GM12801 (cell line): ENCODE data around the gene DHCR7.

Source experiments
- TF ChIP-seq, protein P1 (sequence below): IDR thresholded peaks from one replicate; pipeline ENCODE4 v1.5.1; 2011; ENCODE audit warnings: control low read depth; ENCODE audit not compliant: insufficient read length; ENCODE audit errors: extremely low read depth

DHCR7 gene

DNA sequence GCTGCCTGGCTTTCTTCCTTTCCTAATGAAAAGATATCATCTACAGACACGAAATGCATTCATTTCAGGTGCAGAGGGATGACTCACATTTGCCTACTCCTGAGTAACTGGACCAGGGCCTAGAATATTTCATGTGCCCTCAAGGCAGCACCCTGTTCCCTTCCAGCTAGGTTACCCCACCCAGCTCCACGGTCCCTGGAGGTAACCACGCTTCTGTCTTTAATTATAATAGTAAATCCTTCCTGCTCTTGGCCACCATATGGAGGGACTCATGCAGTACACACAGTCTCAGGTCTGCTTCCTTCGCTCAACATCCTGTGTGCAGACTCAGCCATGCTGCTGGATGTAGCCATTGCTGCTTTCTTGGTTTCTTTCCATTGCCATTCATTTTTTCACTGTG is 22.3 kb downstream of the DHCR7 start:
- TF ChIP-seq, protein P1, sequence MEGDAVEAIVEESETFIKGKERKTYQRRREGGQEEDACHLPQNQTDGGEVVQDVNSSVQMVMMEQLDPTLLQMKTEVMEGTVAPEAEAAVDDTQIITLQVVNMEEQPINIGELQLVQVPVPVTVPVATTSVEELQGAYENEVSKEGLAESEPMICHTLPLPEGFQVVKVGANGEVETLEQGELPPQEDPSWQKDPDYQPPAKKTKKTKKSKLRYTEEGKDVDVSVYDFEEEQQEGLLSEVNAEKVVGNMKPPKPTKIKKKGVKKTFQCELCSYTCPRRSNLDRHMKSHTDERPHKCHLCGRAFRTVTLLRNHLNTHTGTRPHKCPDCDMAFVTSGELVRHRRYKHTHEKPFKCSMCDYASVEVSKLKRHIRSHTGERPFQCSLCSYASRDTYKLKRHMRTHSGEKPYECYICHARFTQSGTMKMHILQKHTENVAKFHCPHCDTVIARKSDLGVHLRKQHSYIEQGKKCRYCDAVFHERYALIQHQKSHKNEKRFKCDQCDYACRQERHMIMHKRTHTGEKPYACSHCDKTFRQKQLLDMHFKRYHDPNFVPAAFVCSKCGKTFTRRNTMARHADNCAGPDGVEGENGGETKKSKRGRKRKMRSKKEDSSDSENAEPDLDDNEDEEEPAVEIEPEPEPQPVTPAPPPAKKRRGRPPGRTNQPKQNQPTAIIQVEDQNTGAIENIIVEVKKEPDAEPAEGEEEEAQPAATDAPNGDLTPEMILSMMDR: no peak

- TF ChIP-seq, protein P1: no peak
Measured at GRCh38 chr11:71425409-71425808, 22.8 kb downstream of the DHCR7 start.

DNA sequence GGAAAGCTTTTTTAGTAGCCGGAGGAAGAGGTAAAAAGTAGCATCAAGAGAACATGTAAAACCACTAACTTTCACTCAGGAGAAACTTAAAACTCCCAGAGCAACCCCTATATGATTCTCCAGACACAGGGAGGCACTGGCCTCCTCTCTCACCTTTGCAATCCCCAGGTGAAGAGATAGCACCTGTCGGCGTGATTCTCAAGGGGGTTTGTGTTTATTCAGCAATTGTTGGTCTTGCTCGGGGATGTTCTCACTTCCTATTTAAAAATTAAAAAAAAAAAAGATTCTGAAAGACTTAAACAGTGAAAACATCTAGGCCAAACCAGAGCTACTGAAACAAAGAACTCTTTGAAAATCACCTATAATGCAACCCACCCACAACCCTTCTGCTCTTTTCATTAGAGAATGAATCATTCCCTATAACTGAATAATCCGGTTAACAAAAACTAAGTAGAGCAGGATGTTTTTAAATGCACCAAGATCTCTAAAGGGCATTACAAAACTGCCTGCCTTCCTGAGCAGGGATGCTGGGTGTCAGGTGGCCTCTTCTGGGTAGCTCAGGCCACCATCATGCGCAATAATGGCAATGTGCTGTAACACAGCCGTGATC is 24.9 kb downstream of the DHCR7 start:
- TF ChIP-seq, protein P1: no peak

GRCh38 chr11:71421392-71421950 is 26.7 kb downstream of the DHCR7 start:
- TF ChIP-seq, protein P1: no peak

GRCh38 chr11:71420455-71421241 is 27.5 kb downstream of the DHCR7 start:
- TF ChIP-seq, protein P1: peak; percentile 43

GRCh38 chr11:71418643-71419042 is 29.6 kb downstream of the DHCR7 start:
- TF ChIP-seq, protein P1: no peak

- TF ChIP-seq, protein P1: no peak
Measured at GRCh38 chr11:71414645-71415044, 33.5 kb downstream of the DHCR7 start.
